PC-3 (cell line): ENCODE data around the gene MED19. TPM values are rescaled to one million over a fixed set of nuclear protein-coding genes. Genes with fewer than 3 reads are reported as not detected.

Experiments used
- ATAC-seq: fragments of 200-7000 bp; cut with Tn5 transposase; 2 replicates; pipeline ENCODE4 v1.9.1; 2020; ENCODE audit warnings: mild to moderate bottlenecking, moderate library complexity
- BruUV-seq: library from RNA; stranded (reverse); fragments of 400-500 nt; replicated peaks from 2 replicates; lab custom pipeline; 2021; lab: Mats Ljungman, UMichigan
- CTCF ChIA-PET: fragments of 300-600 bp; sonication (Branson Sonifier 250); formaldehyde crosslinking; loops from one replicate; lab custom pipeline; 2022; ENCODE audit warnings: antibody characterized with exemption; lab: Charles Lee
- POLR2A ChIA-PET: fragments of 300-600 bp; sonication (Branson Sonifier 250); formaldehyde crosslinking; loops from one replicate; lab custom pipeline; 2022; ENCODE audit warnings: antibody characterized with exemption; ENCODE audit not compliant: unreplicated experiment; lab: Charles Lee
- DNase-seq: peaks from one replicate; pipeline ENCODE4 v3.0.0-alpha.2; 2015
- H2AFZ ChIP-seq: fragments of 300-600 bp; sonication (generic); 2 replicates; pipeline ENCODE4 v1.6.0; 2016; ENCODE audit warnings: antibody characterized with exemption, low read length
- H3F3A ChIP-seq: fragments of 300-600 bp; sonication (generic); one replicate; pipeline ENCODE4 v1.6.0; 2017; ENCODE audit warnings: antibody characterized with exemption, low read length, control low read depth, mild to moderate bottlenecking; ENCODE audit not compliant: unreplicated experiment
- H3K27ac ChIP-seq: fragments of 300-600 bp; sonication (generic); 2 replicates; pipeline ENCODE4 v1.5.1; 2016; ENCODE audit warnings: mild to moderate bottlenecking, low read length
- H3K27me3 ChIP-seq: fragments of 300-600 bp; sonication (generic); 2 replicates; pipeline ENCODE4 v1.6.1; 2016; ENCODE audit warnings: low read length, mixed read lengths
- H3K36me3 ChIP-seq: fragments of 300-600 bp; sonication (generic); 2 replicates; pipeline ENCODE4 v1.6.1; 2016; ENCODE audit warnings: low read depth, mixed run types, low read length, mixed read lengths
- H3K4me1 ChIP-seq: fragments of 300-600 bp; sonication (generic); 2 replicates; pipeline ENCODE4 v1.5.1; 2016; ENCODE audit warnings: low read length; ENCODE audit not compliant: insufficient read depth
- H3K4me2 ChIP-seq: fragments of 300-600 bp; sonication (generic); 2 replicates; pipeline ENCODE4 v1.6.0; 2016; ENCODE audit warnings: low read length
- H3K4me3 ChIP-seq: fragments of 300-600 bp; sonication (generic); 2 replicates; pipeline ENCODE4 v1.5.1; 2016; ENCODE audit warnings: mild to moderate bottlenecking, low read length, mixed read lengths
- H3K79me2 ChIP-seq: fragments of 300-600 bp; sonication (generic); 2 replicates; pipeline ENCODE4 v1.6.1; 2017; ENCODE audit warnings: low read length, mixed read lengths
- H3K9ac ChIP-seq: fragments of 300-600 bp; sonication (generic); 2 replicates; pipeline ENCODE4 v1.6.0; 2016; ENCODE audit warnings: mild to moderate bottlenecking, low read length
- H3K9me2 ChIP-seq: fragments of 300-600 bp; sonication (generic); replicated peaks from 2 replicates; pipeline ENCODE4 v1.6.1; 2016; ENCODE audit warnings: mixed run types, low read length, mixed read lengths
- H3K9me3 ChIP-seq: fragments of 300-600 bp; sonication (generic); 2 replicates; pipeline ENCODE4 v1.6.1; 2016; ENCODE audit warnings: low read length, mixed read lengths
- H4K20me1 ChIP-seq: fragments of 300-600 bp; sonication (generic); 2 replicates; pipeline ENCODE4 v1.6.1; 2016; ENCODE audit warnings: low read length, mixed read lengths
- CTCF ChIP-seq: fragments of 300-600 bp; sonication (generic); conservative IDR thresholded peaks from 2 replicates; pipeline ENCODE4 v1.5.1; 2017; ENCODE audit warnings: antibody characterized with exemption, low read depth, mild to moderate bottlenecking, low read length
- EZH2 ChIP-seq: fragments of 300-600 bp; sonication (generic); IDR thresholded peaks from one replicate; pipeline ENCODE4 v1.6.1; 2017; ENCODE audit warnings: antibody characterized with exemption, mild to moderate bottlenecking, low read length; ENCODE audit not compliant: unreplicated experiment
- EZH2phosphoT487 ChIP-seq: fragments of 300-600 bp; sonication (generic); IDR thresholded peaks from 2 replicates; pipeline ENCODE4 v1.6.1; 2018; ENCODE audit warnings: mild to moderate bottlenecking, antibody characterized with exemption, low read length, borderline replicate concordance
- intact Hi-C: fragments of 100-400 bp; cut with micrococcal nuclease; formaldehyde crosslinking; loops from 2 replicates; pipeline ENCODE4 v1.9.0; 2023
- total RNA-seq: library from RNA; depleted of rRNA; stranded (reverse); fragments of >200 nt; gene quantifications from 2 replicates; pipeline ENCODE4 v1.2.3, GENCODE V29; 2014

Gene MED19
- total RNA-seq, 1 experiment from 2014 or later: 41.8 TPM

GRCh38 chr11:57704932-57705331, 7.1 kb downstream of the MED19 start:
- intact Hi-C loops: no loop called here
- Histone ChIP-seq H3K4me2 (no peak overlapping the region), H3K4me1 (no peaks in the 10 kb centered on the region), H3K9ac (no peak overlapping the region), H3K9me2 (no peaks in the 10 kb centered on the region), H3K27me3 (no peaks in the 10 kb centered on the region), H4K20me1 (0 out of 2 replicates have a peak, but pooled peaks cover 3% of the 10 kb centered on the region), H3K36me3 (peaks cover 43% of the 10 kb centered on the region), H3F3A (peaks cover 4% of the 10 kb centered on the region), H3K79me2 (peaks cover 26% of the 10 kb centered on the region), H3K9me3 (no peaks in the 10 kb centered on the region), H2AFZ (no peak overlapping the region), H3K4me3 (no peak overlapping the region), H3K27ac (no peak overlapping the region)
- no peak for TF ChIP-seq EZH2phosphoT487
- no peak for TF ChIP-seq CTCF
- TF ChIP-seq EZH2: no peak
- TSS peak; percentile 8 for BruUV-seq
- DNase-seq: no peak
- POLR2A ChIA-PET: interaction anchor here (0.6 kb wide), 1 partner anchor 55 kb away, joined by 16 read pairs; no protein-coding TSS in a partner anchor
- CTCF ChIA-PET: no interaction called here
- ATAC-seq: no peak

- H3K9ac ChIP-seq: no peak overlapping the region
- no TSS peak for BruUV-seq
- ChIA-PET CTCF (no interaction called here), POLR2A (no interaction called here)
- H3K9me2 ChIP-seq: no peaks in the 10 kb centered on the region
- H2AFZ ChIP-seq: no peak overlapping the region
- H3K79me2 ChIP-seq: peaks cover 17% of the 10 kb centered on the region
- peaks cover 55% of the 10 kb centered on the region for H3K36me3 ChIP-seq
- no peaks in the 10 kb centered on the region for H3K27me3 ChIP-seq
- no peak for TF ChIP-seq EZH2phosphoT487
- no peak for TF ChIP-seq CTCF
- TF ChIP-seq EZH2: no peak
- ATAC-seq: no peak
- H3K27ac ChIP-seq: no peak overlapping the region
- H3K4me3 ChIP-seq: no peak overlapping the region
- H3F3A ChIP-seq: peaks cover 4% of the 10 kb centered on the region
- DNase-seq: no peak
- no peak overlapping the region for H3K4me2 ChIP-seq
- no peaks in the 10 kb centered on the region for H3K4me1 ChIP-seq
- intact Hi-C loops: no loop called here
- no peaks in the 10 kb centered on the region for H3K9me3 ChIP-seq
- H4K20me1 ChIP-seq: 0 out of 2 replicates have a peak, but pooled peaks cover 3% of the 10 kb centered on the region
These were observed 8.7 kb downstream of the MED19 start for GRCh38 chr11:57703341-57703740.

GRCh38 chr11:57700425-57700824, 11.6 kb downstream of the MED19 start:
- DNase-seq (no peak), ATAC-seq (no peak)
- no peak for TF ChIP-seq CTCF
- TF ChIP-seq EZH2: no peak
- no peak for TF ChIP-seq EZH2phosphoT487
- Histone ChIP-seq H3K36me3 (peaks cover 73% of the 10 kb centered on the region), H3K27me3 (no peaks in the 10 kb centered on the region), H4K20me1 (0 out of 2 replicates have a peak, but pooled peaks cover 3% of the 10 kb centered on the region), H3K27ac (no peak overlapping the region), H3K9me2 (no peaks in the 10 kb centered on the region), H3K4me1 (no peaks in the 10 kb centered on the region), H3K79me2 (0 out of 2 replicates have a peak, but pooled peaks cover 3% of the 10 kb centered on the region), H3F3A (peaks cover 4% of the 10 kb centered on the region), H2AFZ (no peak overlapping the region), H3K9me3 (no peaks in the 10 kb centered on the region), H3K4me3 (no peak overlapping the region), H3K9ac (no peak overlapping the region), H3K4me2 (no peak overlapping the region)
- ChIA-PET POLR2A (no interaction called here), CTCF (no interaction called here)
- intact Hi-C loops: no loop called here
- BruUV-seq: TSS peak; percentile 27
